Peyer's patch (tissue), 4 donors: ENCODE measurements around the gene LRRC15.
A peak's percentile ranks its signal among the peaks of the same experiment; 100 is the strongest.

Source experiments
- CTCF ChIP-seq, 6 experiments: fragments of 450-650 bp in 4 of 6; fragments of 200-600 bp in 2 of 6; sonication (generic) in 1 of 6; IDR thresholded peaks; one replicate each; pipeline ENCODE4 v1.5.1; 2017 to 2019; ENCODE audit warnings: antibody characterized with exemption in 6 of 6, mild to moderate bottlenecking in 3 of 6, moderate library complexity in 1 of 6
- POLR2A ChIP-seq, 2 donors: fragments of 450-650 bp; IDR thresholded peaks; one replicate each; pipeline ENCODE4 v1.5.1; 2017; ENCODE audit warnings: antibody characterized with exemption in 2 of 2, mild to moderate bottlenecking in 2 of 2, moderate library complexity in 2 of 2

GRCh38 chr3:194404365-194405140 is 35.0 kb upstream of the LRRC15 start:
- TF ChIP-seq CTCF (IDR thresholded peaks at IDR 0.05) (peak; percentile 59 to 82 (median 74)), POLR2A (IDR thresholded peaks at IDR 0.05) (no peak)
